Glutamatergic neuron (in vitro differentiated cells): ENCODE results near the gene GRHL1. TPM values are rescaled to one million over a fixed set of nuclear protein-coding genes. Genes with fewer than 3 reads are reported as not detected.

Experiments used
- DNase-seq: peaks from one replicate; pipeline ENCODE4 v3.0.0; 2022
- H3K27ac Mint-ChIP-seq: one replicate; pipeline ENCODE4 v1.8.0; 2020; ENCODE audit warnings: mild to moderate bottlenecking, mixed read lengths, inconsistent platforms; ENCODE audit not compliant: unreplicated experiment
- H3K27me3 Mint-ChIP-seq: one replicate; pipeline ENCODE4 v1.8.0; 2020; ENCODE audit warnings: mild to moderate bottlenecking, moderate library complexity, mixed read lengths, inconsistent platforms; ENCODE audit not compliant: unreplicated experiment
- H3K36me3 Mint-ChIP-seq: one replicate; pipeline ENCODE4 v1.8.0; 2020; ENCODE audit warnings: mild to moderate bottlenecking, mixed read lengths, inconsistent platforms; ENCODE audit not compliant: unreplicated experiment
- H3K4me1 Mint-ChIP-seq: one replicate; pipeline ENCODE4 v1.8.0; 2020; ENCODE audit warnings: mild to moderate bottlenecking, low read depth, mixed read lengths, inconsistent platforms; ENCODE audit not compliant: unreplicated experiment
- H3K4me3 Mint-ChIP-seq: one replicate; pipeline ENCODE4 v1.8.0; 2020; ENCODE audit warnings: mild to moderate bottlenecking, mixed read lengths, inconsistent platforms; ENCODE audit not compliant: unreplicated experiment
- H3K9me3 Mint-ChIP-seq: one replicate; pipeline ENCODE4 v1.8.0; 2020; ENCODE audit warnings: mild to moderate bottlenecking, moderate library complexity, mixed read lengths, inconsistent platforms; ENCODE audit not compliant: unreplicated experiment
- CTCF ChIP-seq: fragments of 200-600 bp; sonication (generic); IDR thresholded peaks from one replicate; pipeline ENCODE4 v1.5.0; 2021; ENCODE audit not compliant: partially characterized antibody, unreplicated experiment
- total RNA-seq: library from RNA; stranded (reverse); fragmentation: NEBNext Ultra II Directional; extraction: Animal tissue kit (Norgen Biotek cat#: 25700); gene quantifications from one replicate; pipeline ENCODE4 v1.2.1, GENCODE V29; 2021; ENCODE audit not compliant: unreplicated experiment

The GRHL1 gene
- total RNA-seq, 1 donor from 2014 or later: 4.3 TPM

- TF ChIP-seq CTCF: no peak
- no peak overlapping the region for H3K27ac Mint-ChIP-seq
- no peaks in the 10 kb centered on the region for H3K9me3 Mint-ChIP-seq
- H3K27me3 Mint-ChIP-seq: no peaks in the 10 kb centered on the region
- peaks cover 8% of the 10 kb centered on the region for H3K36me3 Mint-ChIP-seq
- H3K4me3 Mint-ChIP-seq: no peak overlapping the region
- DNase-seq: no peak
- peaks cover 2% of the 10 kb centered on the region for H3K4me1 Mint-ChIP-seq
Observed at GRCh38 chr2:9992427-9993187, 41.1 kb downstream of the GRHL1 start.

DNA sequence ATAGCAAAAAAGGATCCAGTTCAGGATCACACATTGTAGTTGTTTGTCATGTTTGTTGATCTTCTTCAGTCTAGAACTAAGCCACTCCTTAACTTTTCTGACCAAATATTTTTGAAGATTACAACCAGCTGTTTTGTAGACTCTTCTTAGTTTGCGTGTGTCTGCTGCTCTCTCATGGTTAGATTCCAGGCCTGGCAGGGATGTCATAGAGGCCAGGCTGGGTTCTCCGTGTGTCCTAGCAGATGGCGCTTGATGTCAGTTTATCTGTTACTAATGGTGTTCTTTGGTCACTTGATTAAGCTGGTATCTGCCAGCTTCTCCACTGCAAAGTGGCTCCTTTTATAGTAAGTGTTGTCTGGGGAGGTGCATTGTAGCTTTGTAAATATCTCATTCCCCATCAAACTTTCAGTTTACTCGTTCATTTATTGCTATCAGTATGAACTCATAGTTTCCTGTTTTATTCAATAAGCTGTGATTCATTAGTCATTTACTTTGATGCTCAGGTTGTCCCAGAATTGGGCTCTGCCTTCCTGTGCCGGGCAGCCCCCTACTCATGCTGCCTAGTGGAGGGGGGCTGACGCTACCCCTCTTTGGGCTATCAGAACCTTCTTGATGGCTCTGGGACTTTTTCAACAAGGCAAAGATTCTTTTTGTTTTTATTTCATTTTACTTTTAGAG is 42.1 kb downstream of the GRHL1 start:
- peaks cover 8% of the 10 kb centered on the region for H3K36me3 Mint-ChIP-seq
- no peaks in the 10 kb centered on the region for H3K27me3 Mint-ChIP-seq
- DNase-seq: no peak
- H3K4me1 Mint-ChIP-seq: peaks cover 2% of the 10 kb centered on the region
- no peaks in the 10 kb centered on the region for H3K9me3 Mint-ChIP-seq
- no peak overlapping the region for H3K27ac Mint-ChIP-seq
- no peak overlapping the region for H3K4me3 Mint-ChIP-seq
- no peak for TF ChIP-seq CTCF

DNA sequence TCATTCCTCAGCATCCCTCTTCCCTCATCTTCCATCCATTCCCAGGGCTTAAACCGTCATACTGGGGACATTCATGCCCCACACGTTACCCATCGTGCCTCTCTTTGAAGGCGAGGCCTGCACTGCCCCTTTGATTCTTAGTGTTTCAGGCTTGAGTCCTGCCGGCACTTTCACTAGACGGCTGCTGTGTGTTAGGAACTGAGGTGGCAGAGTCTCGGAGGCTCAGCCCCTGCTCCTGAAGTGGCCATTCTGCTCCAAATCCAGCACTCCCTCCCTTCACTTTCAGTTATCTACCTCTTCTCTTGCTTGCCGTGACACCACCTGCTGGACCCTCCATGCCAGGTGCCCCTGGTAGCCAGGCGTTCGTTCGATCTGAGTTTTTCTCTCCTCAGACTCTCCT is 43.0 kb downstream of the GRHL1 start:
- H3K4me3 Mint-ChIP-seq: no peak overlapping the region
- H3K9me3 Mint-ChIP-seq: no peaks in the 10 kb centered on the region
- H3K36me3 Mint-ChIP-seq: peaks cover 8% of the 10 kb centered on the region
- no peak for TF ChIP-seq CTCF
- no peaks in the 10 kb centered on the region for H3K27me3 Mint-ChIP-seq
- H3K4me1 Mint-ChIP-seq: peaks cover 2% of the 10 kb centered on the region
- no peak for DNase-seq
- no peak overlapping the region for H3K27ac Mint-ChIP-seq

DNA sequence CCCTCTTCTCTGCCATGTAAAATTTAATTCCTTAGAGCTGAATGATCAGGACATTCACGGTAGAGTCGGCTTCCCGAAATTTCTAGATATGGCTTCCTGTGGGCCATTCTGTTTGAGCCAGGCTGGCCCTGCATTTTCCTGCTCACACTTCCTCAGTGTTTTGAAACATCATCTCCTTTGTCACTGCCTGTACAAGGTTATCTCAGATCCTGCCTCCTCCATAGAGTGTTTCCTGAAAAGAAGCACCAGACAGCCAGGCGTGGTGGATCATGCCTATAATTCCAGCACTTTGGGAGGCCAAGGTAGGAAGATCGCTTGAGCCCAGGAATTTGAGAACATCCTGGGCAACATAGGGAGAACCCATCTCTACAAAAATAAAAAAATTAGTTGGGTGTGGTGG is 43.6 kb downstream of the GRHL1 start:
- H3K4me3 Mint-ChIP-seq: no peak overlapping the region
- H3K27me3 Mint-ChIP-seq: no peaks in the 10 kb centered on the region
- no peak for DNase-seq
- H3K27ac Mint-ChIP-seq: no peak overlapping the region
- no peaks in the 10 kb centered on the region for H3K9me3 Mint-ChIP-seq
- peaks cover 2% of the 10 kb centered on the region for H3K4me1 Mint-ChIP-seq
- TF ChIP-seq CTCF: no peak
- H3K36me3 Mint-ChIP-seq: peaks cover 8% of the 10 kb centered on the region

DNA sequence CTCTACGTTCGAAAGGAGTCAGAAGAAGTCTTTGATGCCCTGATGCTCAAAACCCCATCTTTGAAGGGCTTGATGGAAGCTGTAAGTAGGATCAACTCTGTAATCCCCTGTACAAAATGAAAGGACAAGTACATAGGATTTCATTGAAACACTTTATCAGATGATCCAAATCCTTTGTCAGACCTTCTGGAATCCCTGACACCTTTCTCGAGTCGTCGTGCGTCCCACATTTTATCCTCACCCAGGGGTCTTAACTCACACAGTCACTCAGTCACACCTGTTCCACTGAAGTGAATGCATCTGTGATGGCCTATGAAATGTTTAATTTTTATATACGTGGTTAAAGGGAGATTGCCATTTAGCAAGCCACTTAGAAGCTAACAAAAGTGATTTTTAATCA is 44.8 kb downstream of the GRHL1 start:
- no peaks in the 10 kb centered on the region for H3K27me3 Mint-ChIP-seq
- DNase-seq: no peak
- H3K4me1 Mint-ChIP-seq: peaks cover 2% of the 10 kb centered on the region
- H3K9me3 Mint-ChIP-seq: no peaks in the 10 kb centered on the region
- H3K4me3 Mint-ChIP-seq: no peak overlapping the region
- H3K27ac Mint-ChIP-seq: no peak overlapping the region
- H3K36me3 Mint-ChIP-seq: peaks cover 8% of the 10 kb centered on the region
- no peak for TF ChIP-seq CTCF
